Naive thymus-derived CD4-positive, alpha-beta T cell (primary cell): ENCODE data around the gene OTOF. TPM values are rescaled to one million over a fixed set of nuclear protein-coding genes. Genes with fewer than 3 reads are reported as not detected.

Experiments used
- ATAC-seq: fragments of 150-1000 bp; cut with Tn5 transposase; 2 replicates; pipeline ENCODE4 v1.10.0; 2021; ENCODE audit warnings: mild to moderate bottlenecking, moderate library complexity
- CTCF ChIA-PET: fragments of 350-600 bp; sonication (Branson Sonifier 250); formaldehyde crosslinking; loops from one replicate; lab custom pipeline; 2021; ENCODE audit warnings: antibody characterized with exemption; lab: Charles Lee
- POLR2A ChIA-PET: fragments of 350-600 bp; sonication (Branson Sonifier 250); formaldehyde crosslinking; loops from one replicate; lab custom pipeline; 2021; ENCODE audit warnings: antibody characterized with exemption, inconsistent platforms; lab: Charles Lee
- DNase-seq, 9 donors: peaks; one replicate each; pipeline versions ENCODE4 v3.0.0 to v3.0.0-alpha.2; 2020 to 2022; ENCODE audit warnings: mixed read lengths in 1 of 9
- H3K27ac ChIP-seq: one replicate; pipeline ENCODE4 v1.7.0; 2013; ENCODE audit warnings: mild to moderate bottlenecking, low read depth, low read length, moderate library complexity
- H3K27me3 ChIP-seq, 2 donors: one replicate each; pipeline ENCODE4 v1.7.0; 2013; ENCODE audit warnings: low read length in 2 of 2, mild to moderate bottlenecking in 2 of 2, moderate library complexity in 2 of 2; ENCODE audit not compliant: control insufficient read depth in 2 of 2, insufficient read depth in 2 of 2
- H3K36me3 ChIP-seq, 3 experiments: 1 replicate in 2 of 3; 2 replicates in 1 of 3; pipeline ENCODE4 v1.7.0; 2013; ENCODE audit warnings: low read length in 3 of 3, mild to moderate bottlenecking in 3 of 3, moderate library complexity in 1 of 3; ENCODE audit not compliant: insufficient read depth in 3 of 3, control insufficient read depth in 2 of 3
- H3K4me1 ChIP-seq, 2 donors: one replicate each; pipeline ENCODE4 v1.7.0; 2013; ENCODE audit warnings: low read length in 2 of 2, mild to moderate bottlenecking in 2 of 2, moderate library complexity in 1 of 2; ENCODE audit not compliant: control insufficient read depth in 2 of 2, insufficient read depth in 2 of 2
- H3K4me3 ChIP-seq: 2 replicates; pipeline ENCODE4 v1.7.0; 2013; ENCODE audit warnings: mild to moderate bottlenecking, low read length
- H3K9me3 ChIP-seq, 3 experiments: 1 replicate in 2 of 3; 2 replicates in 1 of 3; pipeline ENCODE4 v1.7.0; 2013; ENCODE audit warnings: low read length in 3 of 3; ENCODE audit not compliant: control insufficient read depth in 2 of 3
- H3K27ac Mint-ChIP-seq, 9 donors: one replicate each; pipeline ENCODE4 v1.8.0; 2020 to 2022; ENCODE audit warnings: mixed read lengths in 9 of 9, mild to moderate bottlenecking in 8 of 9, moderate library complexity in 5 of 9, inconsistent platforms in 2 of 9
- H3K27me3 Mint-ChIP-seq, 5 donors: one replicate each; pipeline ENCODE4 v1.8.0; 2021 to 2022; ENCODE audit warnings: mixed read lengths in 5 of 5, mild to moderate bottlenecking in 1 of 5
- H3K36me3 Mint-ChIP-seq, 5 donors: one replicate each; pipeline ENCODE4 v1.8.0; 2020 to 2022; ENCODE audit warnings: mixed read lengths in 5 of 5, mild to moderate bottlenecking in 3 of 5, inconsistent platforms in 1 of 5
- H3K4me1 Mint-ChIP-seq, 7 donors: one replicate each; pipeline ENCODE4 v1.8.0; 2020 to 2022; ENCODE audit warnings: mixed read lengths in 7 of 7, mild to moderate bottlenecking in 3 of 7, inconsistent platforms in 1 of 7
- H3K4me3 Mint-ChIP-seq, 10 donors: one replicate each; pipeline ENCODE4 v1.8.0; 2020 to 2022; ENCODE audit warnings: mild to moderate bottlenecking in 10 of 10, mixed read lengths in 10 of 10, moderate library complexity in 6 of 10, inconsistent platforms in 2 of 10
- H3K9me3 Mint-ChIP-seq, 11 donors: one replicate each; pipeline ENCODE4 v1.8.0; 2020 to 2022; ENCODE audit warnings: mixed read lengths in 11 of 11, mild to moderate bottlenecking in 4 of 11, inconsistent platforms in 1 of 11, moderate library complexity in 1 of 11
- intact Hi-C, 2 donors: fragments of 100-400 bp; cut with micrococcal nuclease; formaldehyde crosslinking; loops; one replicate each; pipeline ENCODE4 v1.15.1; 2023
- polyA plus RNA-seq, 2 donors: library from polyadenylated mRNA; unstranded; fragments of 300-500 nt; fragmentation: Illumina TruSeq; gene quantifications; one replicate each; pipeline ENCODE4 v1.2.3, GENCODE V29; 2021
- total RNA-seq, 6 experiments: library from RNA in 5 of 6; stranded (reverse) in 5 of 6; gene quantifications; 1 replicate in 5 of 6; 2 replicates in 1 of 6; pipeline ENCODE4 v1.2.3 and lab custom pipeline; 2021 to 2026

OTOF gene
- total and polyA plus RNA-seq, 7 experiments from 2014 or later, result 0.16 to 14.8 (median 0.49) TPM; not detected in 2

- H3K4me1 Mint-ChIP-seq, result peaks cover 0 to 3% (median 0%) of the 10 kb centered on the region in 7 donors
- no peak for DNase-seq
- no peaks in the 10 kb centered on the region for H3K36me3 Mint-ChIP-seq
- H3K27me3 Mint-ChIP-seq, result peaks cover 0 to 21% (median 0%) of the 10 kb centered on the region in 5 donors
- H3K4me1 ChIP-seq, result no peaks in the 10 kb centered on the region
- H3K9me3 ChIP-seq, result no peaks in the 10 kb centered on the region
- no peaks in the 10 kb centered on the region for H3K27me3 ChIP-seq
- H3K36me3 ChIP-seq, result no peaks in the 10 kb centered on the region
- ChIA-PET CTCF (no interaction called here), POLR2A (no interaction called here)
- H3K27ac Mint-ChIP-seq, result peak overlapping the region in 1 of 9 donors; percentile 54
- ATAC-seq, result no peak
- H3K9me3 Mint-ChIP-seq, result peaks cover 0 to 4% (median 0%) of the 10 kb centered on the region in 11 donors
- H3K4me3 ChIP-seq, result no peak overlapping the region
- no peak overlapping the region for H3K27ac ChIP-seq
- intact Hi-C loops, result no loop called here
- no peak overlapping the region for H3K4me3 Mint-ChIP-seq
Measured at GRCh38 chr2:26423750-26424149, 54.2 kb downstream of the OTOF start.

GRCh38 chr2:26422947-26423629, 54.8 kb downstream of the OTOF start:
- ChIA-PET CTCF (no interaction called here), POLR2A (no interaction called here)
- DNase-seq (no peak), ATAC-seq (no peak)
- peaks cover 0 to 3% (median 0%) of the 10 kb centered on the region in 7 donors for H3K4me1 Mint-ChIP-seq
- H3K36me3 ChIP-seq, result no peaks in the 10 kb centered on the region
- H3K27me3 ChIP-seq, result no peaks in the 10 kb centered on the region
- peaks cover 0 to 23% (median 0%) of the 10 kb centered on the region in 5 donors for H3K27me3 Mint-ChIP-seq
- H3K9me3 Mint-ChIP-seq, result peaks cover 0 to 4% (median 0%) of the 10 kb centered on the region in 11 donors
- intact Hi-C loops, result no loop called here
- H3K4me1 ChIP-seq, result no peaks in the 10 kb centered on the region
- H3K27ac ChIP-seq, result no peak overlapping the region
- no peak overlapping the region for H3K27ac Mint-ChIP-seq
- H3K36me3 Mint-ChIP-seq, result no peaks in the 10 kb centered on the region
- no peak overlapping the region for H3K4me3 ChIP-seq
- no peak overlapping the region for H3K4me3 Mint-ChIP-seq
- no peaks in the 10 kb centered on the region for H3K9me3 ChIP-seq

GRCh38 chr2:26421961-26422360, 56.0 kb downstream of the OTOF start:
- Mint-ChIP-seq H3K27me3 (peaks cover 0 to 26% (median 0%) of the 10 kb centered on the region in 5 donors), H3K4me1 (peaks cover 0 to 3% (median 0%) of the 10 kb centered on the region in 7 donors), H3K27ac (no peak overlapping the region), H3K4me3 (no peak overlapping the region), H3K36me3 (no peaks in the 10 kb centered on the region), H3K9me3 (peaks cover 0 to 4% (median 0%) of the 10 kb centered on the region in 11 donors)
- Histone ChIP-seq H3K4me3 (no peak overlapping the region), H3K27me3 (no peaks in the 10 kb centered on the region), H3K36me3 (no peaks in the 10 kb centered on the region), H3K27ac (no peak overlapping the region), H3K9me3 (no peaks in the 10 kb centered on the region), H3K4me1 (no peaks in the 10 kb centered on the region)
- intact Hi-C loops, result no loop called here
- ChIA-PET POLR2A (no interaction called here), CTCF (no interaction called here)
- no peak for ATAC-seq
- no peak for DNase-seq

GRCh38 chr2:26414311-26414710, 63.6 kb downstream of the OTOF start:
- intact Hi-C loops, result no loop called here
- CTCF ChIA-PET, result no interaction called here

GRCh38 chr2:26412091-26412673, 65.7 kb downstream of the OTOF start:
- ChIA-PET CTCF (no interaction called here), POLR2A (no interaction called here)
- ATAC-seq, result peak; percentile 45
- Mint-ChIP-seq H3K36me3 (peaks cover 0 to 4% (median 0%) of the 10 kb centered on the region in 5 donors), H3K9me3 (peaks cover 0 to 3% (median 0%) of the 10 kb centered on the region in 11 donors), H3K4me3 (peak overlapping the region; percentile 1 to 76 (median 61)), H3K4me1 (peaks cover 0 to 15% (median 7%) of the 10 kb centered on the region in 7 donors), H3K27ac (peak overlapping the region in 2 of 9 donors; percentile 3 to 57), H3K27me3 (peaks cover 10 to 16% (median 11%) of the 10 kb centered on the region in 5 donors)
- no peaks in the 10 kb centered on the region for H3K9me3 ChIP-seq
- no peaks in the 10 kb centered on the region for H3K4me1 ChIP-seq
- DNase-seq, result peak in 1 of 9 donors; percentile 27
- H3K4me3 ChIP-seq, result peak overlapping the region; percentile 48
- H3K27me3 ChIP-seq, result no peaks in the 10 kb centered on the region
- no peaks in the 10 kb centered on the region for H3K36me3 ChIP-seq
- H3K27ac ChIP-seq, result no peak overlapping the region
- intact Hi-C loops, result no loop called here

More at GRCh38 chr2:26414311-26414710, 63.6 kb downstream of the OTOF start:
- Histone ChIP-seq H3K4me1 (no peaks in the 10 kb centered on the region), H3K4me3 (no peak overlapping the region), H3K27ac (no peak overlapping the region), H3K9me3 (no peaks in the 10 kb centered on the region), H3K36me3 (no peaks in the 10 kb centered on the region), H3K27me3 (no peaks in the 10 kb centered on the region)
- no peak overlapping the region for H3K27ac Mint-ChIP-seq
- H3K36me3 Mint-ChIP-seq, result peaks cover 0 to 4% (median 0%) of the 10 kb centered on the region in 5 donors
- H3K27me3 Mint-ChIP-seq, result peaks cover 0 to 12% (median 0%) of the 10 kb centered on the region in 5 donors
- DNase-seq, result no peak
- H3K4me1 Mint-ChIP-seq, result peaks cover 0 to 15% (median 7%) of the 10 kb centered on the region in 7 donors
- H3K4me3 Mint-ChIP-seq, result no peak overlapping the region
- H3K9me3 Mint-ChIP-seq, result peaks cover 0 to 3% (median 0%) of the 10 kb centered on the region in 11 donors
- POLR2A ChIA-PET, result no interaction called here
- ATAC-seq, result no peak

GRCh38 chr2:26411419-26411818, 66.5 kb downstream of the OTOF start:
- CTCF ChIA-PET, result no interaction called here
- H3K27me3 Mint-ChIP-seq, result peaks cover 10 to 18% (median 14%) of the 10 kb centered on the region in 5 donors
- ATAC-seq, result no peak
- Histone ChIP-seq H3K36me3 (no peaks in the 10 kb centered on the region), H3K27me3 (no peaks in the 10 kb centered on the region), H3K9me3 (no peaks in the 10 kb centered on the region), H3K27ac (no peak overlapping the region), H3K4me1 (no peaks in the 10 kb centered on the region), H3K4me3 (no peak overlapping the region)
- H3K4me1 Mint-ChIP-seq, result peaks cover 0 to 15% (median 7%) of the 10 kb centered on the region in 7 donors
- peaks cover 0 to 3% (median 0%) of the 10 kb centered on the region in 11 donors for H3K9me3 Mint-ChIP-seq
- peak overlapping the region in 1 of 9 donors; percentile 57 for H3K27ac Mint-ChIP-seq
- intact Hi-C loops, result no loop called here
- POLR2A ChIA-PET, result no interaction called here
- H3K36me3 Mint-ChIP-seq, result peaks cover 0 to 4% (median 0%) of the 10 kb centered on the region in 5 donors
- no peak for DNase-seq
- H3K4me3 Mint-ChIP-seq, result peak overlapping the region in 5 of 10 donors; percentile 46 to 76 (median 67)
